Measurements from ENCODE around the gene DOK6. TPM values are rescaled to one million over a fixed set of nuclear protein-coding genes. Genes with fewer than 3 reads are reported as not detected.

The DOK6 gene
- total RNA-seq, 1 experiment from 2014 or later: not detected

DNA sequence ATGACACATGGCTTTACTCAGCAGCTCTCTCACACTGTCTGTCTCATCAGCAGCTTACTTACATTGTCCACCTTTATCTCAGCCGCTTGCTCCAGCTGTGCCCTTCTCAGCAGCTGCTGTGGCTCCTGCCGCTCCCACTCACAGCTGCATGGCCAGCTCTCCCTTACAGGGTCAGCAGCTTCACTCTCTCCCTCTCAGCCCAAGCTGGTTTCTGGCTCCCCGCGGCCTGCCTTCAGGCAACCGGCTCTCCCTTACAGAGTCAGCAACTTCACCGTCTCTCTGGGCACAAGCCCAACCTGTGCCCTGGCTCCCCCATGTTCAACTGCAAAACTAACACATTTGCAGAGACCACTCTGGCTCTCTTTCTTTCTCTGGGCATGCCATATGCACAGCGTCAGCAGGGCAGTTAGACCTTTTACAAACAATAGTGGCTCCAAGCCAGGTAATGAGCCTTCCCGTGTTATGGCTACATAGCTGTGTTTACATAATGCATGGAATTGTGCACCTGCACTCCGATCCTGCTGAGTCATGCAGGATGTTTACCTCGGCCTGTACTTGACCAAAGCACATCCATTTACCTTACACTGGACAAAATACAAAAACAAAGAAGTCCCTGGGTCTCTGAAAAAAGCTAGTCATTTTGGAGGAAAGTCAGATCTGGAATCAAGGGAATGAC lies 167.3 kb downstream of the DOK6 start:
- no peak for TF ChIP-seq EZH2 (IDR thresholded peaks at IDR 0.05; ENCODE audit: low read length, unreplicated experiment)
- TF ChIP-seq, protein P1, sequence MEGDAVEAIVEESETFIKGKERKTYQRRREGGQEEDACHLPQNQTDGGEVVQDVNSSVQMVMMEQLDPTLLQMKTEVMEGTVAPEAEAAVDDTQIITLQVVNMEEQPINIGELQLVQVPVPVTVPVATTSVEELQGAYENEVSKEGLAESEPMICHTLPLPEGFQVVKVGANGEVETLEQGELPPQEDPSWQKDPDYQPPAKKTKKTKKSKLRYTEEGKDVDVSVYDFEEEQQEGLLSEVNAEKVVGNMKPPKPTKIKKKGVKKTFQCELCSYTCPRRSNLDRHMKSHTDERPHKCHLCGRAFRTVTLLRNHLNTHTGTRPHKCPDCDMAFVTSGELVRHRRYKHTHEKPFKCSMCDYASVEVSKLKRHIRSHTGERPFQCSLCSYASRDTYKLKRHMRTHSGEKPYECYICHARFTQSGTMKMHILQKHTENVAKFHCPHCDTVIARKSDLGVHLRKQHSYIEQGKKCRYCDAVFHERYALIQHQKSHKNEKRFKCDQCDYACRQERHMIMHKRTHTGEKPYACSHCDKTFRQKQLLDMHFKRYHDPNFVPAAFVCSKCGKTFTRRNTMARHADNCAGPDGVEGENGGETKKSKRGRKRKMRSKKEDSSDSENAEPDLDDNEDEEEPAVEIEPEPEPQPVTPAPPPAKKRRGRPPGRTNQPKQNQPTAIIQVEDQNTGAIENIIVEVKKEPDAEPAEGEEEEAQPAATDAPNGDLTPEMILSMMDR (conservative IDR thresholded peaks at IDR 0.05; ENCODE audit: low read depth, low read length): no peak
- no peak for TF ChIP-seq EZH2phosphoT487 (IDR thresholded peaks at IDR 0.05; ENCODE audit: borderline replicate concordance, low read length)
- peak; percentile 55 for ATAC-seq
- Histone ChIP-seq H3K9me2 (replicated peaks; ENCODE audit: low read length) (no peaks in the 10 kb centered on the region), H3K27me3 (ENCODE audit: low read length) (no peaks in the 10 kb centered on the region), H3K4me3 (ENCODE audit: low read length) (no peak overlapping the region), H2AFZ (ENCODE audit: low read length) (no peak overlapping the region), H3K4me1 (ENCODE audit: insufficient read depth, low read length) (0 out of 2 replicates have a peak, but pooled peaks cover 3% of the 10 kb centered on the region), H3F3A (ENCODE audit: low read length, unreplicated experiment) (no peaks in the 10 kb centered on the region), H3K36me3 (ENCODE audit: low read depth, low read length) (no peaks in the 10 kb centered on the region), H3K9ac (ENCODE audit: low read length) (no peak overlapping the region), H3K27ac (ENCODE audit: low read length) (no peak overlapping the region), H3K4me2 (ENCODE audit: low read length) (no peak overlapping the region), H3K79me2 (ENCODE audit: low read length) (no peaks in the 10 kb centered on the region), H4K20me1 (ENCODE audit: low read length) (no peaks in the 10 kb centered on the region), H3K9me3 (ENCODE audit: low read length) (no peaks in the 10 kb centered on the region)
- intact Hi-C loops (cut with micrococcal nuclease): no loop called here
- ChIA-PET POLR2A (ENCODE audit: unreplicated experiment) (no interaction called here), CTCF (no interaction called here)
- BruUV-seq (replicated peaks): no TSS peak
- DNase-seq: peak; percentile 75

DNA sequence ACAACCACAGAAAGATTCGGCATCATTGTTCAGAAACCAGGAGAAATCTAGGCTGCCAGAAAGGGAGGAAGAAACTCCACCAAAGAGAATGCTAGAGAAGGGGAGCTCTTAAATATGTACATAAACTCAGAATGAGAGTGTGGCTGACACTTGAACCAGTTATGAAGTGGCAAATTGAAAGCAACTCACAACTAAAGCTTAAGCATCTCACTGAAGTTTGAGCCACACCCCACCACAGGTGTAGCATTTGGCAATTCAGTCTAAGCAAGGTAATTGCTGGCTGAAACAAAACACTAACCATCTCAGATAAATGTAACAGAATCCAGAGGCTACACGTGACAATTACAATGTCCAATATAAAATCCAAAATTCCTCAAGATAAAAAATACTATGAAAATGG lies 168.4 kb downstream of the DOK6 start:
- Histone ChIP-seq H3K9ac (ENCODE audit: low read length) (no peak overlapping the region), H3K36me3 (ENCODE audit: low read depth, low read length) (no peaks in the 10 kb centered on the region), H2AFZ (ENCODE audit: low read length) (no peak overlapping the region), H3K79me2 (ENCODE audit: low read length) (no peaks in the 10 kb centered on the region), H3K4me1 (ENCODE audit: insufficient read depth, low read length) (0 out of 2 replicates have a peak, but pooled peaks cover 3% of the 10 kb centered on the region), H3K4me3 (ENCODE audit: low read length) (no peak overlapping the region), H4K20me1 (ENCODE audit: low read length) (no peaks in the 10 kb centered on the region), H3K27me3 (ENCODE audit: low read length) (no peaks in the 10 kb centered on the region), H3F3A (ENCODE audit: low read length, unreplicated experiment) (no peaks in the 10 kb centered on the region), H3K9me3 (ENCODE audit: low read length) (no peaks in the 10 kb centered on the region), H3K9me2 (replicated peaks; ENCODE audit: low read length) (no peaks in the 10 kb centered on the region), H3K4me2 (ENCODE audit: low read length) (no peak overlapping the region), H3K27ac (ENCODE audit: low read length) (no peak overlapping the region)
- no peak for ATAC-seq
- ChIA-PET POLR2A (ENCODE audit: unreplicated experiment) (no interaction called here), CTCF (no interaction called here)
- intact Hi-C loops (cut with micrococcal nuclease): no loop called here
- DNase-seq: no peak
- no TSS peak for BruUV-seq (replicated peaks)
- TF ChIP-seq EZH2phosphoT487 (IDR thresholded peaks at IDR 0.05; ENCODE audit: borderline replicate concordance, low read length): no peak
- TF ChIP-seq EZH2 (IDR thresholded peaks at IDR 0.05; ENCODE audit: low read length, unreplicated experiment): no peak
- TF ChIP-seq, protein P1 (conservative IDR thresholded peaks at IDR 0.05; ENCODE audit: low read depth, low read length): no peak

DNA sequence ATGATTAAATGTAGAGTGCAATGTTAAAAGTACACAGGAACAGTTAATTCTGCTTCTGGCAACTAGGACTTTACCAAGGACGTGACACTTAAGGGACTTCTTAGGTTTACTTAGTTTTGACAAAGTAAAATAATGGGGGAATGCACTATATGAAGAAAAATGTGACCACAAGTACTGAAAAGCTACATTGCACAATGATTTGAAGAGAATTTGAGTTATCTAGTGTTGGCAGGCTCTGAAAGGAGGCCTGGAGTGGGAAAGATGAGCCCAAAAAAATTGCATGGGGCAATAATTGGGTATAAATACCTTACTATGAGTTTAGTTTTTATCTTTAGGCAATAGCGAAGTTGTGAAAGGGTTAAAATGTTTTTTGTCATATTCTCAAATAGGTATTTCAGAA lies 173.7 kb downstream of the DOK6 start:
- Histone ChIP-seq H3K27ac (ENCODE audit: low read length) (no peak overlapping the region), H2AFZ (ENCODE audit: low read length) (no peak overlapping the region), H3K4me3 (ENCODE audit: low read length) (no peak overlapping the region), H3K9me2 (replicated peaks; ENCODE audit: low read length) (no peaks in the 10 kb centered on the region), H3K36me3 (ENCODE audit: low read depth, low read length) (no peaks in the 10 kb centered on the region), H3F3A (ENCODE audit: low read length, unreplicated experiment) (no peaks in the 10 kb centered on the region), H3K27me3 (ENCODE audit: low read length) (no peaks in the 10 kb centered on the region), H4K20me1 (ENCODE audit: low read length) (no peaks in the 10 kb centered on the region), H3K4me2 (ENCODE audit: low read length) (no peak overlapping the region), H3K4me1 (ENCODE audit: insufficient read depth, low read length) (no peaks in the 10 kb centered on the region), H3K9ac (ENCODE audit: low read length) (no peak overlapping the region), H3K9me3 (ENCODE audit: low read length) (no peaks in the 10 kb centered on the region), H3K79me2 (ENCODE audit: low read length) (no peaks in the 10 kb centered on the region)
- ChIA-PET POLR2A (ENCODE audit: unreplicated experiment) (no interaction called here), CTCF (no interaction called here)
- no peak for ATAC-seq
- TF ChIP-seq, protein P1 (conservative IDR thresholded peaks at IDR 0.05; ENCODE audit: low read depth, low read length): no peak
- TF ChIP-seq EZH2 (IDR thresholded peaks at IDR 0.05; ENCODE audit: low read length, unreplicated experiment): no peak
- TF ChIP-seq EZH2phosphoT487 (IDR thresholded peaks at IDR 0.05; ENCODE audit: borderline replicate concordance, low read length): no peak
- DNase-seq: no peak
- BruUV-seq (replicated peaks): no TSS peak
- intact Hi-C loops (cut with micrococcal nuclease): no loop called here
